CD4-positive, alpha-beta T cell (primary cell): ENCODE measurements around the gene XPO6. TPM values are rescaled to one million over a fixed set of nuclear protein-coding genes. Genes with fewer than 3 reads are reported as not detected.

Experiments
- ATAC-seq: fragments of 200-7000 bp; cut with Tn5 transposase; one replicate; pipeline ENCODE4 v1.10.0; 2022; ENCODE audit warnings: mild to moderate bottlenecking; ENCODE audit not compliant: poor library complexity
- CTCF ChIA-PET: fragments of 350-600 bp; sonication (Branson Sonifier 250); formaldehyde crosslinking; loops from one replicate; lab custom pipeline; 2021; ENCODE audit warnings: antibody characterized with exemption, inconsistent platforms; lab: Charles Lee
- POLR2A ChIA-PET: fragments of 350-600 bp; sonication (Branson Sonifier 250); formaldehyde crosslinking; loops from one replicate; lab custom pipeline; 2021; ENCODE audit warnings: antibody characterized with exemption, inconsistent platforms; lab: Charles Lee
- DNase-seq, 14 experiments: peaks; one replicate each; pipeline ENCODE4 v3.0.0-alpha.2; 2013 to 2020; ENCODE audit warnings: mixed read lengths in 2 of 14
- H3K27ac ChIP-seq, 2 donors: one replicate each; pipeline versions ENCODE4 v1.5.1 to v1.7.0; 2013; ENCODE audit warnings: low read length in 2 of 2, low read depth in 1 of 2, mild to moderate bottlenecking in 1 of 2
- H3K27me3 ChIP-seq, 2 experiments: 1 replicate in 1 of 2; 2 replicates in 1 of 2; pipeline versions ENCODE4 v1.6.1 to v1.7.0; 2013; ENCODE audit warnings: low read length in 2 of 2, control low read depth in 1 of 2, mild to moderate bottlenecking in 1 of 2, moderate library complexity in 1 of 2; ENCODE audit not compliant: insufficient read depth in 2 of 2, control insufficient read depth in 1 of 2
- H3K36me3 ChIP-seq: one replicate; pipeline ENCODE4 v1.6.1; 2013; ENCODE audit warnings: low read length, control low read depth; ENCODE audit not compliant: insufficient read depth
- H3K4me1 ChIP-seq: one replicate; pipeline ENCODE4 v1.6.1; 2013; ENCODE audit warnings: low read length, control low read depth; ENCODE audit not compliant: insufficient read depth
- H3K4me3 ChIP-seq: one replicate; pipeline ENCODE4 v1.5.1; 2013; ENCODE audit warnings: mild to moderate bottlenecking, low read length, moderate library complexity
- H3K9me3 ChIP-seq, 2 experiments: 1 replicate in 1 of 2; 2 replicates in 1 of 2; pipeline versions ENCODE4 v1.6.1 to v1.7.0; 2013; ENCODE audit warnings: low read length in 2 of 2, mild to moderate bottlenecking in 2 of 2, control low read depth in 1 of 2, moderate library complexity in 1 of 2; ENCODE audit not compliant: control insufficient read depth in 1 of 2, insufficient read depth in 1 of 2
- H3K27ac Mint-ChIP-seq: one replicate; pipeline ENCODE4 v1.8.0; 2020; ENCODE audit warnings: mixed read lengths
- H3K27me3 Mint-ChIP-seq: one replicate; pipeline ENCODE4 v1.8.0; 2021; ENCODE audit warnings: mixed read lengths
- H3K36me3 Mint-ChIP-seq: one replicate; pipeline ENCODE4 v1.8.0; 2021; ENCODE audit warnings: low read depth, mixed read lengths
- H3K4me1 Mint-ChIP-seq: one replicate; pipeline ENCODE4 v1.8.0; 2021; ENCODE audit warnings: low read depth, mixed read lengths
- H3K4me3 Mint-ChIP-seq: one replicate; pipeline ENCODE4 v1.8.0; 2020; ENCODE audit warnings: mild to moderate bottlenecking, mixed read lengths
- H3K9me3 Mint-ChIP-seq: one replicate; pipeline ENCODE4 v1.8.0; 2020; ENCODE audit warnings: mixed read lengths
- intact Hi-C, 2 experiments: fragments of 100-400 bp; cut with DNase I in 1 of 2; cut with micrococcal nuclease in 1 of 2; formaldehyde crosslinking; loops; one replicate each; pipeline versions ENCODE4 v1.15.1 to v1.9.0; 2023 to 2025; cut with DNase I, micrococcal nuclease
- total RNA-seq, 174 experiments: library from RNA in 2 of 174; stranded (reverse) in 2 of 174; gene quantifications; one replicate each; pipeline ENCODE4 v1.2.3 and lab custom pipeline; 2021 to 2026
- TF ChIP-seq, protein P1 (sequence below): fragments of 200-600 bp; IDR thresholded peaks from one replicate; pipeline ENCODE4 v1.8.0; 2022; ENCODE audit warnings: antibody characterized with exemption, mild to moderate bottlenecking

Gene XPO6
- total RNA-seq, 2 experiments from 2014 or later, result 378 to 390 TPM

GRCh38 chr16:28057949-28058348, 153.8 kb downstream of the XPO6 start:
- TF ChIP-seq, protein P1, sequence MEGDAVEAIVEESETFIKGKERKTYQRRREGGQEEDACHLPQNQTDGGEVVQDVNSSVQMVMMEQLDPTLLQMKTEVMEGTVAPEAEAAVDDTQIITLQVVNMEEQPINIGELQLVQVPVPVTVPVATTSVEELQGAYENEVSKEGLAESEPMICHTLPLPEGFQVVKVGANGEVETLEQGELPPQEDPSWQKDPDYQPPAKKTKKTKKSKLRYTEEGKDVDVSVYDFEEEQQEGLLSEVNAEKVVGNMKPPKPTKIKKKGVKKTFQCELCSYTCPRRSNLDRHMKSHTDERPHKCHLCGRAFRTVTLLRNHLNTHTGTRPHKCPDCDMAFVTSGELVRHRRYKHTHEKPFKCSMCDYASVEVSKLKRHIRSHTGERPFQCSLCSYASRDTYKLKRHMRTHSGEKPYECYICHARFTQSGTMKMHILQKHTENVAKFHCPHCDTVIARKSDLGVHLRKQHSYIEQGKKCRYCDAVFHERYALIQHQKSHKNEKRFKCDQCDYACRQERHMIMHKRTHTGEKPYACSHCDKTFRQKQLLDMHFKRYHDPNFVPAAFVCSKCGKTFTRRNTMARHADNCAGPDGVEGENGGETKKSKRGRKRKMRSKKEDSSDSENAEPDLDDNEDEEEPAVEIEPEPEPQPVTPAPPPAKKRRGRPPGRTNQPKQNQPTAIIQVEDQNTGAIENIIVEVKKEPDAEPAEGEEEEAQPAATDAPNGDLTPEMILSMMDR, result no peak

DNA sequence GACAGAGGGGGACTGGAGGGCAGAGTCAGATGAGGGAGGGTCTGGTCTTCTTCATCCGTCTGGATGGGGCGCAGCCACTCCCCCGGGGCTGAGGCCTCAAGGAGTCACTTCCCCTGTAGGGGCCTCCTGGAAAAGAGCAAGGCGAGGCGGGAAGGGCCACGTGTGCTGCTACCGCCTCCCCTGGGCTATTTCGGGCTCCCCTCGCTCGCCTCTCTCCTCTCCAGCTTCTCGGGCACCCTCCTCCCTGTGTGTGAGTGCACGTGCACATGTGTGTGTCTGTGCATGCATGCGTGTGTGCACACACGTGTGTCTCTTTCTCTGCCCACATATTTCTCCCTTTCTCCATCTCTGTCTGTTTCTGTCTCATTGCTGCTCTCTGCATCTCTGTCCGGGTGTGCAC, 158.3 kb downstream of the XPO6 start:
- Mint-ChIP-seq H3K27ac (no peak overlapping the region), H3K27me3 (peaks cover 40% of the 10 kb centered on the region), H3K4me3 (no peak overlapping the region), H3K9me3 (peaks cover 2% of the 10 kb centered on the region), H3K4me1 (no peaks in the 10 kb centered on the region), H3K36me3 (no peaks in the 10 kb centered on the region)
- intact Hi-C loops, result no loop called here
- no peaks in the 10 kb centered on the region for H3K4me1 ChIP-seq
- no peak overlapping the region for H3K4me3 ChIP-seq
- H3K36me3 ChIP-seq, result no peaks in the 10 kb centered on the region
- H3K9me3 ChIP-seq, result peaks cover 4 to 6% of the 10 kb centered on the region in 2 experiments
- CTCF ChIA-PET, result no interaction called here
- POLR2A ChIA-PET, result no interaction called here
- no peak for DNase-seq
- ATAC-seq, result no peak
- peaks cover 11 to 22% of the 10 kb centered on the region in 2 experiments for H3K27me3 ChIP-seq
- H3K27ac ChIP-seq, result no peak overlapping the region
- TF ChIP-seq, protein P1, result no peak

More at GRCh38 chr16:28057949-28058348, 153.8 kb downstream of the XPO6 start:
- Mint-ChIP-seq H3K4me1 (no peaks in the 10 kb centered on the region), H3K36me3 (no peaks in the 10 kb centered on the region), H3K27ac (no peak overlapping the region), H3K9me3 (no peaks in the 10 kb centered on the region), H3K4me3 (no peak overlapping the region), H3K27me3 (peaks cover 71% of the 10 kb centered on the region)
- no peaks in the 10 kb centered on the region for H3K9me3 ChIP-seq
- peaks cover 25 to 54% of the 10 kb centered on the region in 2 experiments for H3K27me3 ChIP-seq
- ChIA-PET CTCF (no interaction called here), POLR2A (no interaction called here)
- ATAC-seq, result no peak
- H3K36me3 ChIP-seq, result no peaks in the 10 kb centered on the region
- no peak overlapping the region for H3K4me3 ChIP-seq
- intact Hi-C loops, result no loop called here
- no peak for DNase-seq
- peaks cover 2% of the 10 kb centered on the region for H3K4me1 ChIP-seq
- H3K27ac ChIP-seq, result no peak overlapping the region

DNA sequence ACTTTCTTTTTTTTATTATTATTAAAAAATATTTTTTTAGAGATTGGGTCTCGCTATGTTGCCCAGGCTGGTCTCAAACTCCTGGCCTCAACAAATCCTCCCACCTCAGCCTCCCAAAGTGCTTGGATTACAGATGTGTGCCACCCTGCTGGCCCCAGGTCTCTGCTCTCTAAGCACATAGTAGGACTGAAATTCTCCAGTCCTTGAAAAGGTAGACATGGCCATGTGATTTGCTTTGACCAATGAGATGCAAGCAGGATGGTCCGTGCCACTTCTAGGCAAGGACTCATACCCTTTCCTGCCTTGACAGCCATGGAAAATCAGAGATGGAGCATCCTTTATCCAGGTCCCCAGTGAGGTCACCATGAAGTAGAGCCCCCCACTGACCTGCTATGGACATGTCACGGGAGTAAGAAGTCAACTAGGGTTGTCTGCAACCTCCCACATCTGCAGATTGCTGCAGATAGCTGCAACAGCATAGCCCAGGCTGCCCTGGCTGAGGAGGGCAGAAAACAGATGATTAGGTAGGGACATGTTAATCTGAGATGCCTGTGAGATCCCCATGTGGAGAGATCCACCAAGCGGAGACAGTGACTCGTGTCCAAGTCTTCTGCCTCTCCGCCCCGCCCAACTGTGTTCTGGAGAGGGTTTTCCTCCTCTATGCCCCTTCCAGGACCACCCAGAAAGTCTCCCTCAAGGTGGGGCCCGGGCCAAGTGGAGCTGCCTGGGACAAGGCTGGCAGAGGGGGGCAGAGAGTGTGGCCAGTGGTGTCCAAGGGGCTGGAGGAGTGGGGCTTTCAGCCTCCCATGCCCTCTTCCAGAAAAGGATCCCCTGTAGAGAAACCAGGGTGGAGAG, 159.3 kb downstream of the XPO6 start:
- Mint-ChIP-seq H3K4me3 (no peak overlapping the region), H3K4me1 (no peaks in the 10 kb centered on the region), H3K27ac (no peak overlapping the region), H3K27me3 (peaks cover 31% of the 10 kb centered on the region), H3K9me3 (peaks cover 2% of the 10 kb centered on the region), H3K36me3 (no peaks in the 10 kb centered on the region)
- H3K27me3 ChIP-seq, result peaks cover 11 to 14% of the 10 kb centered on the region in 2 experiments
- intact Hi-C loops, result no loop called here
- H3K36me3 ChIP-seq, result no peaks in the 10 kb centered on the region
- ATAC-seq (no peak), DNase-seq (no peak)
- TF ChIP-seq, protein P1, result no peak
- H3K27ac ChIP-seq, result no peak overlapping the region
- peaks cover 4 to 13% of the 10 kb centered on the region in 2 experiments for H3K9me3 ChIP-seq
- POLR2A ChIA-PET, result no interaction called here
- CTCF ChIA-PET, result no interaction called here
- no peak overlapping the region for H3K4me3 ChIP-seq
- H3K4me1 ChIP-seq, result no peaks in the 10 kb centered on the region
